H1 (cell line): ENCODE results near the gene FGF14. TPM values are rescaled to one million over a fixed set of nuclear protein-coding genes. Genes with fewer than 3 reads are reported as not detected.

Experiments
- EP300 ChIP-seq, 2 experiments: IDR thresholded peaks; 1 replicate in 1 of 2; 2 replicates in 1 of 2; pipeline ENCODE4 v1.6.1; 2011 to 2012; ENCODE audit warnings: low read depth in 2 of 2, low read length in 2 of 2, mild to moderate bottlenecking in 2 of 2, borderline replicate concordance in 1 of 2, inconsistent platforms in 1 of 2, moderate library complexity in 1 of 2
- JUN ChIP-seq: IDR thresholded peaks from 2 replicates; pipeline ENCODE4 v1.6.1; 2011; ENCODE audit warnings: low read depth, mild to moderate bottlenecking, improper control_type of control experiment, low read length
- POU5F1 ChIP-seq: IDR thresholded peaks from 2 replicates; pipeline ENCODE4 v1.6.1; 2011; ENCODE audit warnings: low read depth, mild to moderate bottlenecking, low read length, moderate library complexity
- RNF2 ChIP-seq: fragments of 200-900, 300-1000 bp; sonication (generic); IDR thresholded peaks from 2 replicates; pipeline ENCODE4 v1.7.1; 2016; ENCODE audit warnings: borderline replicate concordance, low read depth, mild to moderate bottlenecking, antibody characterized with exemption, low read length; ENCODE audit not compliant: poor library complexity, severe bottlenecking; ENCODE audit errors: missing control alignments
- USF2 ChIP-seq: IDR thresholded peaks from 2 replicates; pipeline ENCODE4 v1.6.1; 2011; ENCODE audit warnings: low read length, improper control_type of control experiment
- YY1 ChIP-seq: IDR thresholded peaks from 2 replicates; pipeline ENCODE4 v1.6.1; 2011; ENCODE audit warnings: low read depth, mild to moderate bottlenecking, low read length
- polyA plus RNA-seq, 7 experiments: library from polyadenylated mRNA; depleted of rRNA in 3 of 7; stranded (reverse) in 5 of 7; unstranded in 2 of 7; fragments of >200 nt in 5 of 7; fragments of 200-250 nt in 2 of 7; gene quantifications; 1 replicate in 5 of 7; 2 replicates in 1 of 7; 4 replicates in 1 of 7; pipeline versions ENCODE4 v1.2.1 to v1.2.3, GENCODE V29; 2011 to 2013; ENCODE audit warnings: missing spikeins in 2 of 7, mixed read lengths in 2 of 7
- total RNA-seq: library from RNA; stranded (reverse); fragmentation: NEBNext Ultra II Directional; extraction: Animal tissue kit (Norgen Biotek cat#: 25700); gene quantifications from 2 replicates; pipeline ENCODE4 v1.2.1, GENCODE V29; 2021
- TF ChIP-seq, protein P1 (sequence below), 3 experiments: IDR thresholded peaks; 1 replicate in 2 of 3; 2 replicates in 1 of 3; pipeline versions ENCODE4 v1.5.1 to v1.6.1; 2011; ENCODE audit warnings: low read length in 3 of 3, mild to moderate bottlenecking in 3 of 3, inconsistent platforms in 2 of 3, low read depth in 1 of 3, moderate library complexity in 1 of 3; ENCODE audit not compliant: insufficient read depth in 1 of 3; ENCODE audit errors: control extremely low read depth in 1 of 3

FGF14 gene
- total and polyA plus RNA-seq, 2 of the 8 experiments (the other 6 are each of a cell fraction or from before 2014, with no cell fraction given) = 0.05 to 0.58 TPM

GRCh38 chr13:102346769-102347168, 55.1 kb downstream of the FGF14 start (continued):
- TF ChIP-seq, protein P1, sequence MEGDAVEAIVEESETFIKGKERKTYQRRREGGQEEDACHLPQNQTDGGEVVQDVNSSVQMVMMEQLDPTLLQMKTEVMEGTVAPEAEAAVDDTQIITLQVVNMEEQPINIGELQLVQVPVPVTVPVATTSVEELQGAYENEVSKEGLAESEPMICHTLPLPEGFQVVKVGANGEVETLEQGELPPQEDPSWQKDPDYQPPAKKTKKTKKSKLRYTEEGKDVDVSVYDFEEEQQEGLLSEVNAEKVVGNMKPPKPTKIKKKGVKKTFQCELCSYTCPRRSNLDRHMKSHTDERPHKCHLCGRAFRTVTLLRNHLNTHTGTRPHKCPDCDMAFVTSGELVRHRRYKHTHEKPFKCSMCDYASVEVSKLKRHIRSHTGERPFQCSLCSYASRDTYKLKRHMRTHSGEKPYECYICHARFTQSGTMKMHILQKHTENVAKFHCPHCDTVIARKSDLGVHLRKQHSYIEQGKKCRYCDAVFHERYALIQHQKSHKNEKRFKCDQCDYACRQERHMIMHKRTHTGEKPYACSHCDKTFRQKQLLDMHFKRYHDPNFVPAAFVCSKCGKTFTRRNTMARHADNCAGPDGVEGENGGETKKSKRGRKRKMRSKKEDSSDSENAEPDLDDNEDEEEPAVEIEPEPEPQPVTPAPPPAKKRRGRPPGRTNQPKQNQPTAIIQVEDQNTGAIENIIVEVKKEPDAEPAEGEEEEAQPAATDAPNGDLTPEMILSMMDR (IDR thresholded peaks at IDR 0.05; ENCODE audit: control extremely low read depth in 1 of 3, insufficient read depth in 1 of 3, low read depth in 1 of 3, low read length in 3 of 3) = no peak
- no peak for TF ChIP-seq YY1
- TF ChIP-seq POU5F1 = no peak
- no peak for TF ChIP-seq USF2
- no peak for TF ChIP-seq RNF2
- no peak for TF ChIP-seq JUN
- no peak for TF ChIP-seq EP300 (IDR thresholded peaks at IDR 0.05; ENCODE audit: borderline replicate concordance in 1 of 2, low read depth in 2 of 2, low read length in 2 of 2)
- TF ChIP-seq, all 59 proteins: peak for 0
